Osteocyte (in vitro differentiated cells): ENCODE data around the gene ASB13. TPM values are rescaled to one million over a fixed set of nuclear protein-coding genes. Genes with fewer than 3 reads are reported as not detected.

Experiments used
- DNase-seq: peaks from one replicate; pipeline ENCODE4 v3.0.0; 2021; ENCODE audit warnings: mixed read lengths; ENCODE audit not compliant: unreplicated experiment; ENCODE audit errors: extremely low spot score
- H3K27ac Mint-ChIP-seq: one replicate; pipeline ENCODE4 v1.8.0; 2021; ENCODE audit warnings: mild to moderate bottlenecking, mixed read lengths; ENCODE audit not compliant: unreplicated experiment
- H3K27me3 Mint-ChIP-seq: one replicate; pipeline ENCODE4 v1.8.0; 2021; ENCODE audit warnings: mixed read lengths; ENCODE audit not compliant: unreplicated experiment
- H3K36me3 Mint-ChIP-seq: one replicate; pipeline ENCODE4 v1.8.0; 2021; ENCODE audit warnings: mixed read lengths; ENCODE audit not compliant: unreplicated experiment
- H3K4me1 Mint-ChIP-seq: one replicate; pipeline ENCODE4 v1.8.0; 2021; ENCODE audit warnings: mixed read lengths; ENCODE audit not compliant: unreplicated experiment
- H3K4me3 Mint-ChIP-seq: one replicate; pipeline ENCODE4 v1.8.0; 2021; ENCODE audit warnings: mild to moderate bottlenecking, moderate library complexity, mixed read lengths; ENCODE audit not compliant: unreplicated experiment
- H3K9me3 Mint-ChIP-seq: one replicate; pipeline ENCODE4 v1.8.0; 2021; ENCODE audit warnings: mixed read lengths; ENCODE audit not compliant: unreplicated experiment
- total RNA-seq: library from RNA; stranded (reverse); gene quantifications from 2 replicates; pipeline ENCODE4 v1.2.1, GENCODE V29; 2021
- TF ChIP-seq, protein P1 (sequence below): fragments of 200-600 bp; sonication (generic); IDR thresholded peaks from 2 replicates; pipeline ENCODE4 v1.5.0; 2021; ENCODE audit warnings: antibody characterized with exemption, mild to moderate bottlenecking, moderate library complexity

ASB13 gene
- total RNA-seq, 1 donor from 2014 or later: 18.4 TPM

DNA sequence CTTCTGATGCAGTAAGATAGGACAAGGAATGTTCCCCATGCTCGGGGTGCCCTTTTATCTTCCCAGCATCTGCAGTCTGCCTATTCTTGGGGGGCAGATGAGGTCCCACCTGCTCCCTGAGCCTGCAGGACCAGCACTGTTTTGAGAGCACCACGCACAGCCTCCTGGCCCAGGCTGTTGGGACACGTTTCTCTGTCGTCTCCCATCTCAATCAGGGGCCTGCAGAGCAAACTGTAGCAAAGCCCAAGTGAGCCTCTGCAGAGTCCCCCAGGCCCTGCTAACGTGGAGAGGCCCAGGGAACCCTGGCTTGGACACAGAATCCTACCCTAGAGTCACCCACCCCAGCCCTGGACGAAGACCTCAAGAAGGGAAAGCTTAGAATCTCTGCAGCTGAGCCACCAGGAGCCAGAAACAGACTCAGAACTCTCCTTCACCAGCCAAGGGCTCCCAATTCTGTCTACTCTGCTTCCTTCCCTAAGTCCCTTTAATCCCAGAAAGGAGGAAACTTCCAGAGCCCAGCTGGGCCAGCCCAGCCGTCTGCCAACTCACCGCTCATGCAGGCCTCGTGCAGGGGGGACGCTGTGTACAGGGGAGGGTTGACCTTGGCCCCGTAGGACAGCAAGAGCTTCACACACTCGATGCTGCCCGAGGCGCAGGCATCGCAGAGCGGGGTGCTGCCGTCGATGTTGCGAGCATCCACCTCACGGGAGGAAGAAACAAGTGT is 15.6 kb downstream of the ASB13 start:
- no peak overlapping the region for H3K4me3 Mint-ChIP-seq
- peaks cover 18% of the 10 kb centered on the region for H3K36me3 Mint-ChIP-seq
- no peaks in the 10 kb centered on the region for H3K4me1 Mint-ChIP-seq
- H3K27me3 Mint-ChIP-seq: no peaks in the 10 kb centered on the region
- H3K27ac Mint-ChIP-seq: no peak overlapping the region
- DNase-seq: no peak
- TF ChIP-seq, protein P1, sequence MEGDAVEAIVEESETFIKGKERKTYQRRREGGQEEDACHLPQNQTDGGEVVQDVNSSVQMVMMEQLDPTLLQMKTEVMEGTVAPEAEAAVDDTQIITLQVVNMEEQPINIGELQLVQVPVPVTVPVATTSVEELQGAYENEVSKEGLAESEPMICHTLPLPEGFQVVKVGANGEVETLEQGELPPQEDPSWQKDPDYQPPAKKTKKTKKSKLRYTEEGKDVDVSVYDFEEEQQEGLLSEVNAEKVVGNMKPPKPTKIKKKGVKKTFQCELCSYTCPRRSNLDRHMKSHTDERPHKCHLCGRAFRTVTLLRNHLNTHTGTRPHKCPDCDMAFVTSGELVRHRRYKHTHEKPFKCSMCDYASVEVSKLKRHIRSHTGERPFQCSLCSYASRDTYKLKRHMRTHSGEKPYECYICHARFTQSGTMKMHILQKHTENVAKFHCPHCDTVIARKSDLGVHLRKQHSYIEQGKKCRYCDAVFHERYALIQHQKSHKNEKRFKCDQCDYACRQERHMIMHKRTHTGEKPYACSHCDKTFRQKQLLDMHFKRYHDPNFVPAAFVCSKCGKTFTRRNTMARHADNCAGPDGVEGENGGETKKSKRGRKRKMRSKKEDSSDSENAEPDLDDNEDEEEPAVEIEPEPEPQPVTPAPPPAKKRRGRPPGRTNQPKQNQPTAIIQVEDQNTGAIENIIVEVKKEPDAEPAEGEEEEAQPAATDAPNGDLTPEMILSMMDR: no peak
- no peaks in the 10 kb centered on the region for H3K9me3 Mint-ChIP-seq

DNA sequence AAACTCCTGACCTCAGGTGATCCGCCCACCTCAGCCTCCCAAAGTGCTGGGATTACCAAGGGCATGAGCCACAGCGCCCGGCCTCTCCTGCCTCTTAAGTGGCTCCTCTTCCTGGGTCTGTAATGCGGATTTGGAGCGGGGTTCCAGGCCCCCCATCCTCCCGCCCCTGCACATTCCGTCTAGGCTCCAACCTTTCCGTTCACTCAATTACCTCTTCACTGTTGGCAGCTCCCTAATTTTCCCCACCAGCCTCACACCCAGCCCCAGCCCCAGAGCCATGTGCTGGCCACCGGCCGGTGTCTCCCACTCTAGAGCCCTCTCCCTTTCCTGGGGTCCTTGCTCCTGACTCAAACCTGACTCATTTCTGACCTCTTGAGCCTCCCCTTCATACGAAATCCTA is 16.6 kb downstream of the ASB13 start:
- no peaks in the 10 kb centered on the region for H3K4me1 Mint-ChIP-seq
- no peaks in the 10 kb centered on the region for H3K27me3 Mint-ChIP-seq
- H3K27ac Mint-ChIP-seq: no peak overlapping the region

DNA sequence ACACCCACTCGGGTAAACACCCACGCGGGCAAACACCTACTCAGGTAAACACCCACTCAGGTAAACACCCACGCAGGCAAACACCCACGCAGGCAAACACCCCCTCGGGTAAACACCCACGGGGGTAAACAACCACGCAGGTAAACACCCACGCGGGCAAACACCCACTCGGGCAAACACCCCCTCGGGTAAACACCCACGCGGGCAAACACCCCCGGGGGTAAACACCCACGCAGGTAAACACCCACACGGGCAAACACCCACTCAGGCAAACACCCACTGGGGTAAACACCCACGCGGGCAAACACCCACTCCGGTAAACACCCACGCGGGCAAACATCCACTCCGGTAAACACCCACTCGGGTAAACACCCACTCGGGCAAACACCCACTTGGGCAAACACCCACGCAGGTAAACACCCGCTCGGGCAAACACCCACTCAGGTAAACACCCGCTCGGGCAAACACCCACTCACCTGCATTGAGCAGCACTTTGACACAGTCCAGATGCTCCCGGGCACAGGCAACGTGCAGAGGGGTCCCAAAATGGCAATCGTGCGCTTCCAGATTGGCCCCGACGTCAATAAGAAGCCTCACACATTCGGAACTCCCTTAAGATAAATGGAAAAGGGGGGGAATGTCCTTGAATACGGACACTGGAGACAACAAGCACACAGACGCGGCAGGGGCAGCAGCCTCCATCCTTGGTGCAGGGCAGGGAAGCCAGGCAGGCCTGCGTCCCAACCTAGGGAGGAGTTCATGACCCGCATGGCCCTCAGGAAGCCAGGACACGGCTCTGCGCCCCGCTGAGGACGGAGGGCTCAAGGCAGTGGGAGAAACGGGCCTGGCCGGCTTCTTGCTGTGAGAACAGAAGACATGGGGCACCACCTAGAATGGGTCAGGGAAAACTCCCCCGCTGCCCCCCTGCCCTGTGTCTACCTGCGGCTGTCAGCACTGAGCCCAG is 17.6 kb downstream of the ASB13 start:
- Mint-ChIP-seq H3K36me3 (peaks cover 23% of the 10 kb centered on the region), H3K27me3 (no peaks in the 10 kb centered on the region), H3K4me1 (no peaks in the 10 kb centered on the region), H3K27ac (no peak overlapping the region), H3K4me3 (no peak overlapping the region), H3K9me3 (no peaks in the 10 kb centered on the region)
- DNase-seq: no peak
- TF ChIP-seq, protein P1: no peak

More for the DNA sequence above, 16.6 kb downstream of the ASB13 start:
- no peak for DNase-seq
- no peaks in the 10 kb centered on the region for H3K9me3 Mint-ChIP-seq
- peaks cover 18% of the 10 kb centered on the region for H3K36me3 Mint-ChIP-seq
- TF ChIP-seq, protein P1: no peak
- H3K4me3 Mint-ChIP-seq: no peak overlapping the region

DNA sequence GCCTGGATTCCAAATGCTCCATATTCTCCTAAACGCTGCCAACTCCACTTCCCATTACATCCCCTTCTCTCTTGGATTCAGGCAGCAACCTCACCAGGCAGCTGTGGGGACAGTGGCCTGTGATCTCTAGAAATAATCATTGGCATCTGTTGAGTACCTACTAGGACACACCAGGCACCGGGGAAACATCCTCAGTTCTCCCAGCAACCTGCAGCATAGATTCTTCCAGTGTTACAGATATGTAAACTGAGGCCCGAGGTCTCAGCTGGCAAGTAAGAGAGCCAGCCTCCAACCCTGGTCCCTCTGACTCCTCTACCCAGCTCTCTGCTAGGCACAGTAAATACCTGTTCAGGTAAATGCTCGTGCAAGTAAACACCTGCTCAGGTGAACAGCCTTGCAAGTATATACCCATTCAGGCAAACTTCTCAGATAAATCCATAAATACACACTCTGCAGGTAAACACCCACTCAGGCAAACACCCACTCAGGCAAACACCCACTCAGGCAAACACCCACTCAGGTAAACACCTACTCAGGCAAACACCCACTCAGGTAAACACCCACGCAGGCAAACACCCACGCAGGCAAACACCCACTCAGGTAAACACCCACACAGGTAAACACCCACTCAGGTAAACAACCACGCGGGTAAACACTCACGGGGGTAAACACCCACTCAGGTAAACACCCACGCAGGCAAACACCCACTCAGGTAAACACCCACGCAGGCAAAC is 18.7 kb downstream of the ASB13 start:
- H3K9me3 Mint-ChIP-seq: no peaks in the 10 kb centered on the region
- TF ChIP-seq, protein P1: no peak
- DNase-seq: no peak
- H3K27me3 Mint-ChIP-seq: no peaks in the 10 kb centered on the region
- peaks cover 4% of the 10 kb centered on the region for H3K4me1 Mint-ChIP-seq
- H3K36me3 Mint-ChIP-seq: peaks cover 30% of the 10 kb centered on the region
- H3K27ac Mint-ChIP-seq: no peak overlapping the region
- no peak overlapping the region for H3K4me3 Mint-ChIP-seq
